T-cell (primary cell): ENCODE data around the gene PPL. TPM values are rescaled to one million over a fixed set of nuclear protein-coding genes. Genes with fewer than 3 reads are reported as not detected.

ENCODE experiments used
- ATAC-seq, 4 experiments: fragments of 200-7000 bp in 3 of 4; fragments of 150-1000 bp in 1 of 4; cut with Tn5 transposase; replicated peaks in 1 of 4; 1 replicate in 3 of 4; 2 replicates in 1 of 4; pipeline ENCODE4 v1.10.0; 2021; ENCODE audit warnings: moderate library complexity in 3 of 4, mild to moderate bottlenecking in 2 of 4, moderate number of reproducible peaks in 1 of 4
- CTCF ChIA-PET, 2 donors: fragments of 300-600 bp; sonication (Branson Sonifier 250); formaldehyde crosslinking; loops; one replicate each; lab custom pipeline; 2022; ENCODE audit warnings: antibody characterized with exemption in 2 of 2; lab: Charles Lee
- POLR2A ChIA-PET, 2 donors: fragments of 300-600 bp; sonication (Branson Sonifier 250); formaldehyde crosslinking; loops; one replicate each; lab custom pipeline; 2022; ENCODE audit warnings: antibody characterized with exemption in 2 of 2; lab: Charles Lee
- DNase-seq, 35 experiments: peaks; one replicate each; pipeline versions ENCODE4 v3.0.0 to v3.0.0-alpha.2; 2013 to 2023
- H3K27ac ChIP-seq: one replicate; pipeline ENCODE4 v1.5.1; 2013; ENCODE audit warnings: low read length
- H3K27me3 ChIP-seq, 2 experiments: replicated peaks in 1 of 2; 1 replicate in 1 of 2; 2 replicates in 1 of 2; pipeline versions ENCODE4 v1.6.1 to v1.7.0; 2013; ENCODE audit warnings: low read length in 1 of 2, mixed read lengths in 1 of 2; ENCODE audit not compliant: control insufficient read depth in 2 of 2, insufficient read depth in 2 of 2; ENCODE audit errors: extremely low read depth in 1 of 2
- H3K36me3 ChIP-seq, 2 donors: 1 replicate in 1 of 2; 2 replicates in 1 of 2; pipeline versions ENCODE4 v1.6.1 to v1.7.0; 2013; ENCODE audit warnings: low read length in 1 of 2; ENCODE audit not compliant: control insufficient read depth in 2 of 2, insufficient read depth in 1 of 2; ENCODE audit errors: extremely low read depth in 1 of 2
- H3K4me1 ChIP-seq, 2 experiments: 1 replicate in 1 of 2; 2 replicates in 1 of 2; pipeline versions ENCODE4 v1.6.1 to v1.7.0; 2013; ENCODE audit warnings: low read length in 2 of 2, mixed read lengths in 1 of 2; ENCODE audit not compliant: insufficient read depth in 2 of 2, control insufficient read depth in 1 of 2; ENCODE audit errors: extremely low read depth in 1 of 2
- H3K4me3 ChIP-seq, 2 donors: 1 replicate in 1 of 2; 2 replicates in 1 of 2; pipeline versions ENCODE4 v1.5.1 to v1.7.0; 2013; ENCODE audit warnings: mild to moderate bottlenecking in 2 of 2, low read length in 1 of 2, moderate library complexity in 1 of 2; ENCODE audit not compliant: control insufficient read depth in 1 of 2; ENCODE audit errors: extremely low read depth in 1 of 2
- H3K9me3 ChIP-seq: 2 replicates; pipeline ENCODE4 v1.7.0; 2013
- H3K27ac Mint-ChIP-seq, 2 donors: one replicate each; pipeline ENCODE4 v1.8.0; 2020 to 2021; ENCODE audit warnings: mild to moderate bottlenecking in 2 of 2, mixed read lengths in 2 of 2
- H3K27me3 Mint-ChIP-seq, 2 donors: one replicate each; pipeline ENCODE4 v1.8.0; 2021 to 2022; ENCODE audit warnings: mixed read lengths in 2 of 2
- H3K36me3 Mint-ChIP-seq: one replicate; pipeline ENCODE4 v1.8.0; 2021; ENCODE audit warnings: mixed read lengths
- H3K4me1 Mint-ChIP-seq, 3 donors: one replicate each; pipeline ENCODE4 v1.8.0; 2020 to 2022; ENCODE audit warnings: mixed read lengths in 3 of 3, mild to moderate bottlenecking in 1 of 3
- H3K4me3 Mint-ChIP-seq, 3 donors: one replicate each; pipeline ENCODE4 v1.8.0; 2020 to 2022; ENCODE audit warnings: mild to moderate bottlenecking in 3 of 3, mixed read lengths in 3 of 3, moderate library complexity in 3 of 3
- H3K9me3 Mint-ChIP-seq, 3 donors: one replicate each; pipeline ENCODE4 v1.8.0; 2020 to 2022; ENCODE audit warnings: mixed read lengths in 3 of 3
- WGBS: methylation state at CpG from one replicate; pipeline ENCODE4 v1.1.5; 2013; ENCODE audit warnings: missing lambda C conversion rate; ENCODE audit not compliant: insufficient coverage; 5-methylcytosine and 5-hydroxymethylcytosine counted together
- total RNA-seq, 35 experiments: library from RNA in 6 of 35; stranded (reverse) in 6 of 35; fragments of 120-200 nt in 1 of 35; gene quantifications; one replicate each; pipeline versions ENCODE4 v1.2.1 to v1.2.4 and lab custom pipeline; 2013 to 2026

PPL gene
- total RNA-seq, 5 donors from 2014 or later (not counting 1 experiment from before 2014, with no cell fraction given) = 0.10 to 0.32 (median 0.12) TPM; not detected in 2

DNA sequence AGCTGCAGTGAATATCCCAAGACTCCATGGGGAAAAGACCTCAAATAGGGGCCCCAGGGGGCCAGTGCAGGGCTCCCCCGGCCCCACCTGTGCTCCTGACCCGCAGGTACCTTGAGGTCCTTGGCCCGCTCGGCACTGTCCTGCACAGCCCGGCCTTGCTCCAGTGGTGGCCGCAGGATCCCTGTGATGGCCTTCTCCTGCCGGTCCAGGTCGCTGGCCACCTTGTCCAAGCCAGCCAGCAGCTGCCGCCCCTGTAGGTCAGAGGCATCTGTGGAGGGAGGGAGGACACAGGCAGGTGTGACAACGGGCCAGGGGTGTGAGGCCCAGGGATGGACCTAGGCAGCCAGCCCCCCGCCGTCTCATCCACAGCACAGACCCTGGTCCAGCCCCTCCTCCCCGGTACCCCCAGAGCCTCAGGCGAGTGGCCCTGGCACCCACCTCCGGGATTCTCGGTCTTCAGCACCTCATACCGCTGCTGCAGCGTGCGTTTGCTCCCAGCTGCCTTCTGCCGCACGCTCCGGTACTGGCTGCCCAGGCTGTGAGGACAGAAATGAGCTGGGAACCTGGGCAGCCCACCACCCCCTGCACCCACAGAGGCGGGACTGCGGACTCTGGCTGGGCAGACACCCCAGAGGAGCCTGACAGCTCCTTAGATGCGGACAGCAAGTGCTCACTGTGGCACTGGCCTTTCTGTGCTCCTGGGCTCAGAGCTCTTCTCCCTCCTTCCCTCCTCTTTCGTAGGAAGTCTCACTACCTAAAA lies 43.7 kb downstream of the PPL start:
- Histone ChIP-seq H3K4me3 (no peak overlapping the region), H3K27ac (no peak overlapping the region), H3K27me3 (peaks cover 0 to 12% of the 10 kb centered on the region in 2 experiments), H3K4me1 (no peaks in the 10 kb centered on the region), H3K36me3 (no peaks in the 10 kb centered on the region), H3K9me3 (no peaks in the 10 kb centered on the region)
- H3K27ac Mint-ChIP-seq = no peak overlapping the region
- H3K4me1 Mint-ChIP-seq = no peaks in the 10 kb centered on the region
- 93% methylated on average over 23 of the region's 26 CpGs for WGBS
- peaks cover 0 to 2% of the 10 kb centered on the region in 2 donors for H3K27me3 Mint-ChIP-seq
- DNase-seq = no peak
- ATAC-seq = no peak
- POLR2A ChIA-PET = interaction anchor here in 1 of 2 donors (0.6 kb wide), 1 partner anchor 128 kb away, joined by 3 read pairs; no protein-coding TSS in a partner anchor
- no peak overlapping the region for H3K4me3 Mint-ChIP-seq
- peaks cover 0 to 2% (median 0%) of the 10 kb centered on the region in 3 donors for H3K9me3 Mint-ChIP-seq
- CTCF ChIA-PET = no interaction called here
- H3K36me3 Mint-ChIP-seq = no peaks in the 10 kb centered on the region

- no peak overlapping the region for H3K27ac ChIP-seq
- POLR2A ChIA-PET = no interaction called here
- Mint-ChIP-seq H3K27ac (no peak overlapping the region), H3K4me3 (no peak overlapping the region), H3K9me3 (no peaks in the 10 kb centered on the region), H3K4me1 (no peaks in the 10 kb centered on the region), H3K36me3 (peaks cover 4% of the 10 kb centered on the region), H3K27me3 (no peaks in the 10 kb centered on the region)
- DNase-seq (no peak), ATAC-seq (no peak)
- peaks cover 0 to 5% of the 10 kb centered on the region in 2 experiments for H3K27me3 ChIP-seq
- WGBS = 66% methylated on average over 18 of the region's 23 CpGs
- H3K9me3 ChIP-seq = no peaks in the 10 kb centered on the region
- CTCF ChIA-PET = no interaction called here
- no peaks in the 10 kb centered on the region for H3K4me1 ChIP-seq
- H3K4me3 ChIP-seq = no peak overlapping the region
- H3K36me3 ChIP-seq = no peaks in the 10 kb centered on the region
Observed at GRCh38 chr16:4892361-4893102, 44.4 kb downstream of the PPL start.

DNA sequence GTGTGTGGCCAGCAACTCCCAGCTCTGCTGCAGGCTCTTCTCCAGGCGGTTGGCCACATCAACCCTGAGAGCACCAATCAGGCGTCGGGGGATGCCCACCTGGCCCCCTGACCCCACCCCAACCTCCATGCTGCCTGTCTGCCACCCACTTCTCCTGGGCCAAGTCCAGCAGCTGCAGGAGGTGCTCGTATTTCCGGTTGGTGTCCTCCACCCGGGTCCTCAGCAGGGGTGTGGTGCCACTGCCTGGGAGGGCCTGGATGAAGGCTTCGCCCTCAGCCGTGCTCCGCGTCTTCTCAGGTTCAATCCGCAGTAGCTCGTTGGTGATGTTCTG lies 45.1 kb downstream of the PPL start:
- Histone ChIP-seq H3K27me3 (peaks cover 0 to 5% of the 10 kb centered on the region in 2 experiments), H3K27ac (no peak overlapping the region), H3K9me3 (no peaks in the 10 kb centered on the region), H3K36me3 (peaks cover 0 to 5% of the 10 kb centered on the region in 2 donors), H3K4me1 (no peaks in the 10 kb centered on the region), H3K4me3 (no peak overlapping the region)
- POLR2A ChIA-PET = no interaction called here
- Mint-ChIP-seq H3K4me1 (no peaks in the 10 kb centered on the region), H3K9me3 (no peaks in the 10 kb centered on the region), H3K4me3 (no peak overlapping the region), H3K36me3 (peaks cover 8% of the 10 kb centered on the region), H3K27ac (no peak overlapping the region), H3K27me3 (no peaks in the 10 kb centered on the region)
- CTCF ChIA-PET = no interaction called here
- ATAC-seq = no peak
- no peak for DNase-seq
- 84% methylated on average over 12 of the region's 12 CpGs for WGBS

GRCh38 chr16:4891097-4891885 lies 45.7 kb downstream of the PPL start:
- Mint-ChIP-seq H3K4me3 (no peak overlapping the region), H3K4me1 (no peaks in the 10 kb centered on the region), H3K27ac (no peak overlapping the region), H3K27me3 (no peaks in the 10 kb centered on the region), H3K9me3 (no peaks in the 10 kb centered on the region), H3K36me3 (peaks cover 9% of the 10 kb centered on the region)
- Histone ChIP-seq H3K9me3 (no peaks in the 10 kb centered on the region), H3K4me3 (no peak overlapping the region), H3K4me1 (no peaks in the 10 kb centered on the region), H3K27ac (no peak overlapping the region), H3K36me3 (peaks cover 0 to 5% of the 10 kb centered on the region in 2 donors), H3K27me3 (peaks cover 0 to 5% of the 10 kb centered on the region in 2 experiments)
- DNase-seq = no peak
- ATAC-seq = no peak
- CTCF ChIA-PET = no interaction called here
- 88% methylated on average over 16 of the region's 16 CpGs for WGBS
- POLR2A ChIA-PET = no interaction called here

DNA sequence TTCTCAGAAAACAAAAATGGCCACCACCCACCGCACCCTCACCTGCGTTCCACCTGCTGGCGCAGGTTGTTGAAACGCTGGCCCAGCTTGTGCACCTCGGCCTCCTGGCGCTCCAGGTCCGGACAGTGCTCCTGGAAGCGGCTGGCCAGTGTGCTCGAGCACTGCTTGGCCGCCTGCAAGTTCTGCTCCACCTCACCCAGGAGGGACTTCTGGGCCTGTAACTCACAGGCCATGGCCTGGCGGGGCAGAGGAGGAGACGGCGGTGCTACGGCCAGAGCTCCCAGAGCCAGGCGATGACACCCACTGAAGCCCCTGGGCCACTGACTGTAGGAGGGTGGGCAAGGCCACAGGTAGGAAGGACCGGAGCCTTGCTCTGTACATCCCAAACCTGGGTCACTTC lies 46.3 kb downstream of the PPL start:
- H3K36me3 ChIP-seq = peaks cover 0 to 11% of the 10 kb centered on the region in 2 donors
- ChIA-PET CTCF (no interaction called here), POLR2A (no interaction called here)
- 97% methylated on average over 15 of the region's 16 CpGs for WGBS
- H3K9me3 ChIP-seq = no peaks in the 10 kb centered on the region
- peaks cover 0 to 4% (median 0%) of the 10 kb centered on the region in 3 donors for H3K4me1 Mint-ChIP-seq
- H3K4me1 ChIP-seq = no peaks in the 10 kb centered on the region
- H3K27ac Mint-ChIP-seq = no peak overlapping the region
- DNase-seq (no peak), ATAC-seq (no peak)
- no peak overlapping the region for H3K4me3 ChIP-seq
- H3K27me3 ChIP-seq = peaks cover 0 to 3% of the 10 kb centered on the region in 2 experiments
- no peak overlapping the region for H3K4me3 Mint-ChIP-seq
- peaks cover 13% of the 10 kb centered on the region for H3K36me3 Mint-ChIP-seq
- H3K9me3 Mint-ChIP-seq = no peaks in the 10 kb centered on the region
- H3K27me3 Mint-ChIP-seq = no peaks in the 10 kb centered on the region
- no peak overlapping the region for H3K27ac ChIP-seq

DNA sequence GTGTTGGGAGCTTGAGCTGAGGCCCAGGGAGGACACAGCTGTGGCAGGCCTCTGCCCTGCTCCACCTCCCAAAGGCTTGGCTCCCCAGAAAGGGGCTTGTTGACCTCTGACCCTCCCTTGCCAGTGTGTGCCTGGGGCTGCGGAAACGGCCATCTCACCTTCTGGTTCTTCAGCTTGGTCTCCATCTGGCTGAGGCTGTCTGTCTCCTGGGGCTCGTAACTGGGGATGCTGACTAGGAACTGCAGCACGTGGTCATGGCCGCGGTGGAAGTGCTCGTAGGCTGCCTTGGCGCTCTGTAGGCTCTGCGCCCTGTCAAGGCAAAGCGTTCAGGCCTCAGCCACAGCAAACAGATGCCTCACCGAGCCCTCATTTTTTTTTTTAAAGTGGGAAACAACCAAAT lies 46.9 kb downstream of the PPL start:
- no peaks in the 10 kb centered on the region for H3K27me3 Mint-ChIP-seq
- DNase-seq (no peak), ATAC-seq (no peak)
- H3K27me3 ChIP-seq = no peaks in the 10 kb centered on the region
- peaks cover 0 to 5% (median 0%) of the 10 kb centered on the region in 3 donors for H3K4me1 Mint-ChIP-seq
- no peak overlapping the region for H3K4me3 ChIP-seq
- no peak overlapping the region for H3K4me3 Mint-ChIP-seq
- no peaks in the 10 kb centered on the region for H3K9me3 Mint-ChIP-seq
- H3K36me3 ChIP-seq = peaks cover 0 to 15% of the 10 kb centered on the region in 2 donors
- no peak overlapping the region for H3K27ac Mint-ChIP-seq
- H3K9me3 ChIP-seq = no peaks in the 10 kb centered on the region
- no peaks in the 10 kb centered on the region for H3K4me1 ChIP-seq
- WGBS = 90% methylated on average over 4 of the region's 11 CpGs
- ChIA-PET CTCF (no interaction called here), POLR2A (no interaction called here)
- H3K36me3 Mint-ChIP-seq = peaks cover 18% of the 10 kb centered on the region
- H3K27ac ChIP-seq = no peak overlapping the region
